Adrenal gland (tissue), 5 donors: Measurements from ENCODE around the gene TMEM89.

Source experiments
- POLR2A ChIP-seq, 2 donors: fragments of 450-650 bp; IDR thresholded peaks; one replicate each; pipeline ENCODE4 v1.6.1; 2017; ENCODE audit warnings: antibody characterized with exemption in 2 of 2, mild to moderate bottlenecking in 2 of 2, moderate library complexity in 1 of 2
- TF ChIP-seq, protein P1 (sequence below), 6 experiments: fragments of 450-650 bp in 4 of 6; fragments of 200-600 bp in 2 of 6; sonication (generic) in 1 of 6; IDR thresholded peaks; 1 replicate in 5 of 6; 2 replicates in 1 of 6; pipeline versions ENCODE4 v1.5.1 to v1.8.0; 2016 to 2021; ENCODE audit warnings: antibody characterized with exemption in 6 of 6, mild to moderate bottlenecking in 2 of 6, moderate library complexity in 1 of 6
- donor health status: DM: no; HTN: no; CAD: no.

DNA sequence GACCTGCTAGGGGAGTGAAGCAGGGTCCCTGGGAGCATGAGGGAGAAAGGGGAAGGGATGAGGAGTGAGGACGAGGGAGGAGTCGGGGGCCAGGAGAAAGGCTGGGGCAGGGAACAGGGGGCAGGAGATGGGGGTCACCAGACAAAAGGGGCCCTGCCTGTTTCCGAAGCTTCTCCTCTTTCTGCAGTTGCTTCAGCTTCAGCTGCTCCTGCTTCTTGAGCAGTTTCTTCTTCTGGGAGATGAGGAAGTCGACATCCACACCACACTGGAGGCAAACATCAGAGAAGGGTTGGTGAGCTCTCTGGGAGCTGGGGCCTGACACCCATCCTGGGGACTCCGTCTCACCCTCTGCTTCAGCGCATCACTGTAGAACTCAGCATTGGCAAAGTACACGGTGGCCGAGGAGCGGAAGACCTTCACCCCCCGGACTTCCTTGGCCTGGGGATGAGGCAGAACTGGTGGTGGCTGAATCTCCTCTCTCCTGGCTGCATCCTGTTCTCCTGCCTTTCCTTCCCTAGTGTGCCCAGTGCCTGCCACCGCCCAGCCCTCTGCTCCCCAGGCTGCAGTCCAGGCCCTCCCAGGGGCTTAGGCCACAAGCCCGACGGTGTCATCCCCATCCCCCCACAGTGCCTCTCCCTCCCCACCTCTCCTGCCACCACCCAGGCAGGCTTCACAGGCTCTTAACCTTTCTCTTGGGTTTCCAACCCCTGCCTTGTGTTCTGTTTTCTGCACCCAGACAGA is 6.9 kb upstream of the TMEM89 start:
- no peak for TF ChIP-seq POLR2A (IDR thresholded peaks at IDR 0.05)
- TF ChIP-seq, protein P1, sequence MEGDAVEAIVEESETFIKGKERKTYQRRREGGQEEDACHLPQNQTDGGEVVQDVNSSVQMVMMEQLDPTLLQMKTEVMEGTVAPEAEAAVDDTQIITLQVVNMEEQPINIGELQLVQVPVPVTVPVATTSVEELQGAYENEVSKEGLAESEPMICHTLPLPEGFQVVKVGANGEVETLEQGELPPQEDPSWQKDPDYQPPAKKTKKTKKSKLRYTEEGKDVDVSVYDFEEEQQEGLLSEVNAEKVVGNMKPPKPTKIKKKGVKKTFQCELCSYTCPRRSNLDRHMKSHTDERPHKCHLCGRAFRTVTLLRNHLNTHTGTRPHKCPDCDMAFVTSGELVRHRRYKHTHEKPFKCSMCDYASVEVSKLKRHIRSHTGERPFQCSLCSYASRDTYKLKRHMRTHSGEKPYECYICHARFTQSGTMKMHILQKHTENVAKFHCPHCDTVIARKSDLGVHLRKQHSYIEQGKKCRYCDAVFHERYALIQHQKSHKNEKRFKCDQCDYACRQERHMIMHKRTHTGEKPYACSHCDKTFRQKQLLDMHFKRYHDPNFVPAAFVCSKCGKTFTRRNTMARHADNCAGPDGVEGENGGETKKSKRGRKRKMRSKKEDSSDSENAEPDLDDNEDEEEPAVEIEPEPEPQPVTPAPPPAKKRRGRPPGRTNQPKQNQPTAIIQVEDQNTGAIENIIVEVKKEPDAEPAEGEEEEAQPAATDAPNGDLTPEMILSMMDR (IDR thresholded peaks at IDR 0.05) = no peak
